T-cell (primary cell): ENCODE results near the gene NPR1. TPM values are rescaled to one million over a fixed set of nuclear protein-coding genes. Genes with fewer than 3 reads are reported as not detected.

Source experiments
- ATAC-seq, 4 experiments: fragments of 200-7000 bp in 3 of 4; fragments of 150-1000 bp in 1 of 4; cut with Tn5 transposase; replicated peaks in 1 of 4; 1 replicate in 3 of 4; 2 replicates in 1 of 4; pipeline ENCODE4 v1.10.0; 2021; ENCODE audit warnings: moderate library complexity in 3 of 4, mild to moderate bottlenecking in 2 of 4, moderate number of reproducible peaks in 1 of 4
- CTCF ChIA-PET, 2 donors: fragments of 300-600 bp; sonication (Branson Sonifier 250); formaldehyde crosslinking; loops; one replicate each; lab custom pipeline; 2022; ENCODE audit warnings: antibody characterized with exemption in 2 of 2; lab: Charles Lee
- POLR2A ChIA-PET, 2 donors: fragments of 300-600 bp; sonication (Branson Sonifier 250); formaldehyde crosslinking; loops; one replicate each; lab custom pipeline; 2022; ENCODE audit warnings: antibody characterized with exemption in 2 of 2; lab: Charles Lee
- DNase-seq, 35 experiments: peaks; one replicate each; pipeline versions ENCODE4 v3.0.0 to v3.0.0-alpha.2; 2013 to 2023
- H3K27ac ChIP-seq: one replicate; pipeline ENCODE4 v1.5.1; 2013; ENCODE audit warnings: low read length
- H3K27me3 ChIP-seq, 2 experiments: replicated peaks in 1 of 2; 1 replicate in 1 of 2; 2 replicates in 1 of 2; pipeline versions ENCODE4 v1.6.1 to v1.7.0; 2013; ENCODE audit warnings: low read length in 1 of 2, mixed read lengths in 1 of 2; ENCODE audit not compliant: control insufficient read depth in 2 of 2, insufficient read depth in 2 of 2; ENCODE audit errors: extremely low read depth in 1 of 2
- H3K36me3 ChIP-seq, 2 donors: 1 replicate in 1 of 2; 2 replicates in 1 of 2; pipeline versions ENCODE4 v1.6.1 to v1.7.0; 2013; ENCODE audit warnings: low read length in 1 of 2; ENCODE audit not compliant: control insufficient read depth in 2 of 2, insufficient read depth in 1 of 2; ENCODE audit errors: extremely low read depth in 1 of 2
- H3K4me1 ChIP-seq, 2 experiments: 1 replicate in 1 of 2; 2 replicates in 1 of 2; pipeline versions ENCODE4 v1.6.1 to v1.7.0; 2013; ENCODE audit warnings: low read length in 2 of 2, mixed read lengths in 1 of 2; ENCODE audit not compliant: insufficient read depth in 2 of 2, control insufficient read depth in 1 of 2; ENCODE audit errors: extremely low read depth in 1 of 2
- H3K4me3 ChIP-seq, 2 donors: 1 replicate in 1 of 2; 2 replicates in 1 of 2; pipeline versions ENCODE4 v1.5.1 to v1.7.0; 2013; ENCODE audit warnings: mild to moderate bottlenecking in 2 of 2, low read length in 1 of 2, moderate library complexity in 1 of 2; ENCODE audit not compliant: control insufficient read depth in 1 of 2; ENCODE audit errors: extremely low read depth in 1 of 2
- H3K9me3 ChIP-seq: 2 replicates; pipeline ENCODE4 v1.7.0; 2013
- H3K27ac Mint-ChIP-seq, 2 donors: one replicate each; pipeline ENCODE4 v1.8.0; 2020 to 2021; ENCODE audit warnings: mild to moderate bottlenecking in 2 of 2, mixed read lengths in 2 of 2
- H3K27me3 Mint-ChIP-seq, 2 donors: one replicate each; pipeline ENCODE4 v1.8.0; 2021 to 2022; ENCODE audit warnings: mixed read lengths in 2 of 2
- H3K36me3 Mint-ChIP-seq: one replicate; pipeline ENCODE4 v1.8.0; 2021; ENCODE audit warnings: mixed read lengths
- H3K4me1 Mint-ChIP-seq, 3 donors: one replicate each; pipeline ENCODE4 v1.8.0; 2020 to 2022; ENCODE audit warnings: mixed read lengths in 3 of 3, mild to moderate bottlenecking in 1 of 3
- H3K4me3 Mint-ChIP-seq, 3 donors: one replicate each; pipeline ENCODE4 v1.8.0; 2020 to 2022; ENCODE audit warnings: mild to moderate bottlenecking in 3 of 3, mixed read lengths in 3 of 3, moderate library complexity in 3 of 3
- H3K9me3 Mint-ChIP-seq, 3 donors: one replicate each; pipeline ENCODE4 v1.8.0; 2020 to 2022; ENCODE audit warnings: mixed read lengths in 3 of 3
- WGBS: methylation state at CpG from one replicate; pipeline ENCODE4 v1.1.5; 2013; ENCODE audit warnings: missing lambda C conversion rate; ENCODE audit not compliant: insufficient coverage; 5-methylcytosine and 5-hydroxymethylcytosine counted together
- total RNA-seq, 35 experiments: library from RNA in 6 of 35; stranded (reverse) in 6 of 35; fragments of 120-200 nt in 1 of 35; gene quantifications; one replicate each; pipeline versions ENCODE4 v1.2.1 to v1.2.4 and lab custom pipeline; 2013 to 2026

Gene NPR1
- total RNA-seq, 5 donors from 2014 or later (not counting 1 experiment from before 2014, with no cell fraction given): 0.23 to 0.44 (median 0.35) TPM; not detected in 2

- WGBS: no CpG with 5 or more reads among the region's 5 CpGs
- Mint-ChIP-seq H3K36me3 (peaks cover 44% of the 10 kb centered on the region), H3K9me3 (no peaks in the 10 kb centered on the region), H3K4me1 (peaks cover 70 to 82% (median 73%) of the 10 kb centered on the region in 3 donors), H3K27me3 (no peaks in the 10 kb centered on the region), H3K27ac (peak overlapping the region; percentile 72 to 79), H3K4me3 (peak overlapping the region in 1 of 3 donors; percentile 68)
- peaks cover 15 to 55% of the 10 kb centered on the region in 2 donors for H3K36me3 ChIP-seq
- no peak for ATAC-seq
- no peaks in the 10 kb centered on the region for H3K27me3 ChIP-seq
- H3K27ac ChIP-seq: no peak overlapping the region
- peaks cover 25 to 53% of the 10 kb centered on the region in 2 experiments for H3K4me1 ChIP-seq
- POLR2A ChIA-PET: interaction anchor here in 1 of 2 donors (1.7 kb wide), 1 partner anchor 13 kb away, joined by 6 read pairs; the partner anchor contains the start of gene CHTOP
- H3K9me3 ChIP-seq: no peaks in the 10 kb centered on the region
- DNase-seq: peak in 1 of 35 experiments; percentile 20
- CTCF ChIA-PET: interaction anchor here (0.6 to 1.4 kb wide), 2 partner anchors 13 to 1909 kb away, joined by 3 to 4 read pairs; partner anchors contain the start of gene CHTOP (in 1 of the 2)
- no peak overlapping the region for H3K4me3 ChIP-seq
Measured at GRCh38 chr1:153646672-153647345, 31.7 kb upstream of the NPR1 start.

GRCh38 chr1:153647346-153647714 lies 31.2 kb upstream of the NPR1 start:
- H3K9me3 Mint-ChIP-seq: no peaks in the 10 kb centered on the region
- H3K36me3 Mint-ChIP-seq: peaks cover 40% of the 10 kb centered on the region
- DNase-seq (no peak), ATAC-seq (no peak)
- H3K4me3 Mint-ChIP-seq: peak overlapping the region in 1 of 3 donors; percentile 68
- no peak overlapping the region for H3K27ac ChIP-seq
- no peaks in the 10 kb centered on the region for H3K9me3 ChIP-seq
- H3K4me3 ChIP-seq: no peak overlapping the region
- H3K27me3 Mint-ChIP-seq: no peaks in the 10 kb centered on the region
- H3K27me3 ChIP-seq: no peaks in the 10 kb centered on the region
- H3K4me1 Mint-ChIP-seq: peaks cover 66 to 78% (median 70%) of the 10 kb centered on the region in 3 donors
- peaks cover 10 to 49% of the 10 kb centered on the region in 2 donors for H3K36me3 ChIP-seq
- ChIA-PET CTCF (interaction anchor here (0.6 to 1.4 kb wide), 2 partner anchors 13 to 1910 kb away, joined by 3 to 4 read pairs; partner anchors contain the start of gene CHTOP (in 1 of the 2)), POLR2A (interaction anchor here in 1 of 2 donors (1.7 kb wide), 1 partner anchor 13 kb away, joined by 6 read pairs; the partner anchor contains the start of gene CHTOP)
- 80% methylated on average over 2 of the region's 2 CpGs for WGBS
- peaks cover 25 to 48% of the 10 kb centered on the region in 2 experiments for H3K4me1 ChIP-seq
- peak overlapping the region; percentile 13 to 81 for H3K27ac Mint-ChIP-seq

GRCh38 chr1:153648000-153648643 lies 30.4 kb upstream of the NPR1 start:
- Mint-ChIP-seq H3K36me3 (peaks cover 37% of the 10 kb centered on the region), H3K9me3 (no peaks in the 10 kb centered on the region), H3K4me1 (peaks cover 60 to 70% (median 67%) of the 10 kb centered on the region in 3 donors), H3K27me3 (no peaks in the 10 kb centered on the region), H3K27ac (peak overlapping the region; percentile 95 to 96), H3K4me3 (peak overlapping the region in 1 of 3 donors; percentile 68)
- CTCF ChIA-PET: interaction anchor here in 1 of 2 donors (1.4 kb wide), 1 partner anchor 14 kb away, joined by 4 read pairs; the partner anchor contains the start of gene CHTOP
- Histone ChIP-seq H3K36me3 (peaks cover 10 to 41% of the 10 kb centered on the region in 2 donors), H3K27me3 (no peaks in the 10 kb centered on the region), H3K9me3 (no peaks in the 10 kb centered on the region), H3K27ac (no peak overlapping the region), H3K4me1 (peaks cover 25 to 48% of the 10 kb centered on the region in 2 experiments), H3K4me3 (no peak overlapping the region)
- no peak for ATAC-seq
- 94% methylated on average over 6 of the region's 10 CpGs for WGBS
- no peak for DNase-seq
- POLR2A ChIA-PET: interaction anchor here in 1 of 2 donors (0.6 to 1.0 kb wide), 2 partner anchors 14 to 77 kb away, joined by 3 to 4 read pairs; partner anchors contain the start of gene CHTOP

GRCh38 chr1:153649137-153649862 lies 29.2 kb upstream of the NPR1 start:
- DNase-seq (peak in 19 of 35 experiments; percentile 12 to 54 (median 34)), ATAC-seq (peak; percentile 76 to 94 (median 90))
- Mint-ChIP-seq H3K4me3 (peak overlapping the region; percentile 43 to 68 (median 50)), H3K9me3 (no peaks in the 10 kb centered on the region), H3K36me3 (peaks cover 26% of the 10 kb centered on the region), H3K4me1 (peaks cover 48 to 58% (median 55%) of the 10 kb centered on the region in 3 donors), H3K27ac (peak overlapping the region; percentile 95 to 96), H3K27me3 (no peaks in the 10 kb centered on the region)
- ChIA-PET CTCF (no interaction called here), POLR2A (interaction anchor here in 1 of 2 donors (0.9 kb wide), 1 partner anchor 15 kb away, joined by 3 read pairs; no protein-coding TSS in a partner anchor)
- H3K4me3 ChIP-seq: peak overlapping the region; percentile 1 to 29
- no peaks in the 10 kb centered on the region for H3K27me3 ChIP-seq
- H3K36me3 ChIP-seq: peaks cover 10 to 30% of the 10 kb centered on the region in 2 donors
- peak overlapping the region; percentile 63 for H3K27ac ChIP-seq
- WGBS: 73% methylated on average over 1 of the region's 3 CpGs
- H3K9me3 ChIP-seq: no peaks in the 10 kb centered on the region
- H3K4me1 ChIP-seq: peaks cover 25 to 48% of the 10 kb centered on the region in 2 experiments

GRCh38 chr1:153649863-153650235 lies 28.6 kb upstream of the NPR1 start:
- peaks cover 10 to 24% of the 10 kb centered on the region in 2 donors for H3K36me3 ChIP-seq
- H3K27me3 Mint-ChIP-seq: no peaks in the 10 kb centered on the region
- peaks cover 43 to 52% (median 51%) of the 10 kb centered on the region in 3 donors for H3K4me1 Mint-ChIP-seq
- WGBS: 74% methylated on average over 2 of the region's 2 CpGs
- peak overlapping the region; percentile 1 to 29 for H3K4me3 ChIP-seq
- peaks cover 21% of the 10 kb centered on the region for H3K36me3 Mint-ChIP-seq
- peak overlapping the region; percentile 95 to 96 for H3K27ac Mint-ChIP-seq
- peaks cover 25 to 46% of the 10 kb centered on the region in 2 experiments for H3K4me1 ChIP-seq
- POLR2A ChIA-PET: interaction anchor here in 1 of 2 donors (0.9 kb wide), 1 partner anchor 15 kb away, joined by 3 read pairs; no protein-coding TSS in a partner anchor
- peak overlapping the region; percentile 43 to 68 (median 50) for H3K4me3 Mint-ChIP-seq
- ATAC-seq (peak; percentile 26 to 60 (median 46)), DNase-seq (peak in 3 of 35 experiments; percentile 20 to 25 (median 25))
- peak overlapping the region; percentile 63 for H3K27ac ChIP-seq
- CTCF ChIA-PET: no interaction called here
- no peaks in the 10 kb centered on the region for H3K27me3 ChIP-seq
- no peaks in the 10 kb centered on the region for H3K9me3 ChIP-seq
- no peaks in the 10 kb centered on the region for H3K9me3 Mint-ChIP-seq
